ENCODE measurements around the gene THRB. TPM values are rescaled to one million over a fixed set of nuclear protein-coding genes. Genes with fewer than 3 reads are reported as not detected.

Gene THRB
- total and polyA plus RNA-seq, 2 donors (not counting 3 experiments of a cell fraction or from before 2014, with no cell fraction given): 0.06 TPM; not detected in 1

DNA sequence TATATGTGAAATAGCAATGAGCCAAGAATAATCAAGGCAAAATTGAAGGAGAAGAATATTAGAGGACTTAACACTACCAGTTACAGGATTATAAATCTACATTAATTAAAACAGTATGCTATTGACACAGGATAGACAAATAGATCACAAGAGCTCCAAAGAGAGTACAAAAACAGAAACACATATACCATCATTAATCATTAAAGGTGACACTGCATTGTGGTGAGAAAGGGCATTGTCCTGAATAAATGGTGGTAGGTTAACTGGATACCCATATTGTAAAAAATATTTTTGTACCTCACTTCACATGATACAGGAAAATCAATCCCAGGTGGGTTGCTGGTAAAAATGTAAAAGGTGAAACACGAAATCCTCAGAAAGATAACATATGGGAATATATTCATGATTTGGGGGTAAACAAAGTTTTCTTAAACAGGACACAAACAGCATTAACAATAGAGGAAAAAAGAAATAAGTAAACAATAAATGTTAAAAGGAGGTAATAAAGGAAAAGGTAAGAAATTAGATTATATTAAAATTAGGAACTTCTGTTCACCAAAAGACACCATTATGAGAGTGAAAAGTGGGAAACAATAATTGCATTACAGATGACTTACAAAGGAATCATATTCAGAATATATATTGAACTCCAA, 145.2 kb downstream of the THRB start:
- no TSS peak for BruUV-seq (replicated peaks)
- H3K4me1 ChIP-seq (ENCODE audit: control insufficient read depth, extremely low read depth, insufficient read depth, low read length): no peaks in the 10 kb centered on the region
- POLR2A ChIA-PET: no interaction called here
- no peak overlapping the region for H3K4me3 ChIP-seq (replicated peaks in 1 of 3; ENCODE audit: insufficient read depth in 1 of 3, low read depth in 1 of 3, low read length in 3 of 3)
- H3K9me1 ChIP-seq (replicated peaks; ENCODE audit: control insufficient read depth, extremely low read depth, insufficient read depth, low read length): no peaks in the 10 kb centered on the region
- CTCF ChIA-PET: interaction anchor here (1.0 kb wide), 1 partner anchor 85 kb away, joined by 4 read pairs; no protein-coding TSS in a partner anchor
- H3K9ac ChIP-seq (replicated peaks; ENCODE audit: extremely low read depth, insufficient read depth, low read length): no peak overlapping the region
- intact Hi-C loops (cut with micrococcal nuclease): no loop called here
- FAIRE-seq (no peak), DNase-seq (ENCODE audit: low read depth, low spot score) (no peak)
- TF ChIP-seq EZH2 (IDR thresholded peaks at IDR 0.05; ENCODE audit: borderline replicate concordance, low read depth, low read length, severe bottlenecking): no peak
- TF ChIP-seq MYC (IDR thresholded peaks at IDR 0.05; ENCODE audit: low read depth, low read length): no peak
- no peak for TF ChIP-seq GATA2 (IDR thresholded peaks at IDR 0.05; ENCODE audit: insufficient read depth, insufficient read length, low read depth, low read length)
- TF ChIP-seq, protein P1, sequence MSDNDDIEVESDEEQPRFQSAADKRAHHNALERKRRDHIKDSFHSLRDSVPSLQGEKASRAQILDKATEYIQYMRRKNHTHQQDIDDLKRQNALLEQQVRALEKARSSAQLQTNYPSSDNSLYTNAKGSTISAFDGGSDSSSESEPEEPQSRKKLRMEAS (IDR thresholded peaks at IDR 0.05; ENCODE audit: insufficient read depth, insufficient read length): no peak
- no peak for TF ChIP-seq CTCF (IDR thresholded peaks at IDR 0.05; ENCODE audit: extremely low read depth in 1 of 2, insufficient read depth in 1 of 2, low read depth in 1 of 2, low read length in 2 of 2)
- TF ChIP-seq JUN (IDR thresholded peaks at IDR 0.05; ENCODE audit: borderline replicate concordance, insufficient read depth, insufficient read length, low read depth): no peak
- no peak for TF ChIP-seq FOS (IDR thresholded peaks at IDR 0.05; ENCODE audit: borderline replicate concordance, insufficient read depth, low read length)
- no peak for TF ChIP-seq POLR2AphosphoS5 (IDR thresholded peaks at IDR 0.05; ENCODE audit: insufficient read depth, low read depth, low read length)
- TF ChIP-seq POLR2A (IDR thresholded peaks at IDR 0.05; ENCODE audit: low read depth, low read length): no peak
- H3K27me3 ChIP-seq (ENCODE audit: control insufficient read depth in 2 of 2, insufficient read depth in 2 of 2, low read length in 2 of 2): no peaks in the 10 kb centered on the region
- H3K27ac ChIP-seq (ENCODE audit: insufficient read depth, low read depth, low read length): no peak overlapping the region
- H3K9me3 ChIP-seq (replicated peaks; ENCODE audit: control insufficient read depth, insufficient read depth, low read length): no peaks in the 10 kb centered on the region
- no peaks in the 10 kb centered on the region for H4K20me1 ChIP-seq (replicated peaks; ENCODE audit: control insufficient read depth, extremely low read depth, insufficient read depth, low read length)
- H3K4me2 ChIP-seq (ENCODE audit: insufficient read depth, low read length): no peak overlapping the region
- H3K79me2 ChIP-seq (ENCODE audit: control insufficient read depth, insufficient read depth, low read length): no peaks in the 10 kb centered on the region
- dilution Hi-C loops (cut with MboI; ENCODE audit: extremely low pct_ligation_motif_present, low sequenced_read_pairs): no loop called here
- no peaks in the 10 kb centered on the region for H3K36me3 ChIP-seq (ENCODE audit: control insufficient read depth in 2 of 2, extremely low read depth in 1 of 2, insufficient read depth in 2 of 2, low read length in 2 of 2)
- H2AFZ ChIP-seq (ENCODE audit: low read depth, low read length): no peak overlapping the region

All from endothelial cell of umbilical vein (primary cell).